ENCODE measurements around the gene PAQR7. TPM values are rescaled to one million over a fixed set of nuclear protein-coding genes. Genes with fewer than 3 reads are reported as not detected.
A peak's percentile ranks its signal among the peaks of the same experiment; 100 is the strongest.

The PAQR7 gene
- total RNA-seq, 1 experiment from 2014 or later: 6.7 TPM

DNA sequence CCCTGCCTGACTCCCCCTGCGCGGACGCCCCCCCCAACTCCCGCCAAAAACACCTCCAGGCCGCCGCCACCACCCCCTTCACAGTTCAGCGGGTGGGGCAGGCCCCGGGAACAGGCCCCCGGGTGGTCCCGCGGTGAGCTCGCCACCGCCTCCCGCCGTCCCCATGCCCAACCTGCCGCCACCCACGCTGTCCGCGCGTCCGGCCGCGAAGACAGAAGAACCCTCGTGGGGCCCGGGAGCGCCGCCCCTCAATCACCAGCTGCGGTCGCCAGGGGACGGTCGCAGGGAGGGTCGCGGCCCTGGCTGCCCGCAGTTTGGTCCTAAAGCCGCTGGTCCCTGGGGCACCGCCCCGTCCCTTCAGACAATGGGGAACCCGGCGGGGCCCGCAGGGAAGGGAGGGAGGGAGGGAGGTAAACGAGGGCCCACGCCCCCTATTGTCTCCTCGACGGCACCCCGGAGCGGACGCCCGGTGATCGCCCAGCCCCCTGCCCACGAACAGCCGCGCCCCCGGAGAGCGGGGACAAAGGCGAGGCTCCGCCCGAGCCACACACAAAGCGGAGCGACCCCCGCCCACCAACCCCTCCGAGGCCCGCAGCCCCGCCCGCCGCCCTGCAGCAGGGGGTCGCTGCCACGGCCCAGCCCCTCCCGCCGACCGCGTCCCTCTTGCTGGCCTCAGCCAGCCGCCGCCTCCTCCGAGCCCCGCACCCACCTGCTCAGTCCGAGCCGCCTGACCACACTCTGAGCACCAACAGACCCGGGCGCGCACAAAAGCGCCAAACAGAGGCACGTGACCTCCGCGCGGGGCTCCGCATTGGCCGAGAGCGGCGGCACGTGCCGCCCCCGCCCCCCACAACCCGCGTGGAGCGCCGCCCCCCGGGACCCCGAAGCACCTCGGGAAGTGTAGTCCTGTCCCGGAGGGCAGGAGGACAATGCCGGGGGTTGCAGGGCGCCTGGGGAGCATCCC is 30.5 kb upstream of the PAQR7 start, which contains the start of gene STMN1 (continued):
- TF ChIP-seq CDX4 (CRISPR knock-in tag; IDR thresholded peaks at IDR 0.05; ENCODE audit: borderline replicate concordance): peak; percentile 66; the same call in 1 of the 2 replicates
- no peak for TF ChIP-seq OVOL2 (CRISPR knock-in tag; IDR thresholded peaks at IDR 0.05; ENCODE audit: borderline replicate concordance)
- TF ChIP-seq NFE2L1 (CRISPR knock-in tag; IDR thresholded peaks at IDR 0.05): no peak; the same call in 1 of the 2 replicates
- TF ChIP-seq, protein P1, sequence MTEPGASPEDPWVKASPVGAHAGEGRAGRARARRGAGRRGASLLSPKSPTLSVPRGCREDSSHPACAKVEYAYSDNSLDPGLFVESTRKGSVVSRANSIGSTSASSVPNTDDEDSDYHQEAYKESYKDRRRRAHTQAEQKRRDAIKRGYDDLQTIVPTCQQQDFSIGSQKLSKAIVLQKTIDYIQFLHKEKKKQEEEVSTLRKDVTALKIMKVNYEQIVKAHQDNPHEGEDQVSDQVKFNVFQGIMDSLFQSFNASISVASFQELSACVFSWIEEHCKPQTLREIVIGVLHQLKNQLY (CRISPR knock-in tag; IDR thresholded peaks at IDR 0.05): no peak
- TF ChIP-seq ZNF512 (CRISPR knock-in tag; IDR thresholded peaks at IDR 0.05; ENCODE audit: borderline replicate concordance): no peak
- TF ChIP-seq PREB (CRISPR knock-in tag; IDR thresholded peaks at IDR 0.05; ENCODE audit: borderline replicate concordance): no peak
- no peak for TF ChIP-seq RORB (CRISPR knock-in tag; IDR thresholded peaks at IDR 0.05)
- no peak for TF ChIP-seq JUN (CRISPR knock-in tag; IDR thresholded peaks at IDR 0.05)
- no peak for TF ChIP-seq SOX15 (CRISPR knock-in tag; IDR thresholded peaks at IDR 0.05)
- TF ChIP-seq ETV6 (CRISPR knock-in tag; IDR thresholded peaks at IDR 0.05): no peak; the same call in 1 of the 2 replicates
- TF ChIP-seq ZNF317 (CRISPR knock-in tag; IDR thresholded peaks at IDR 0.05; ENCODE audit: borderline replicate concordance, low read depth): no peak
- no peak for TF ChIP-seq ATF2 (CRISPR knock-in tag; IDR thresholded peaks at IDR 0.05; ENCODE audit: borderline replicate concordance, low read depth)
- 0 out of 2 replicates have a peak, but pooled peaks have one; percentile 67 for TF ChIP-seq EMX1 (CRISPR knock-in tag; IDR thresholded peaks at IDR 0.05)
- TF ChIP-seq ZNF281 (CRISPR knock-in tag; IDR thresholded peaks at IDR 0.05): 0 out of 2 replicates have a peak, but pooled peaks have one; percentile 41
- no peak for TF ChIP-seq HMGA2 (CRISPR knock-in tag; IDR thresholded peaks at IDR 0.05)
- TF ChIP-seq ZNF416 (CRISPR knock-in tag; IDR thresholded peaks at IDR 0.05): no peak
- TF ChIP-seq STAT6 (CRISPR knock-in tag; conservative IDR thresholded peaks at IDR 0.05; ENCODE audit: low read depth): no peak
- no peak; the same call in 1 of the 2 replicates for TF ChIP-seq ESRRA (CRISPR knock-in tag; IDR thresholded peaks at IDR 0.05; ENCODE audit: borderline replicate concordance)
- no peak for TF ChIP-seq MXD4 (CRISPR knock-in tag; IDR thresholded peaks at IDR 0.05; ENCODE audit: borderline replicate concordance)
- no peak for TF ChIP-seq NR3C1 (CRISPR knock-in tag; conservative IDR thresholded peaks at IDR 0.05; ENCODE audit: low read depth)
- TF ChIP-seq SP1 (CRISPR knock-in tag; conservative IDR thresholded peaks at IDR 0.05): peak; percentile 91
- TF ChIP-seq, protein P2, sequence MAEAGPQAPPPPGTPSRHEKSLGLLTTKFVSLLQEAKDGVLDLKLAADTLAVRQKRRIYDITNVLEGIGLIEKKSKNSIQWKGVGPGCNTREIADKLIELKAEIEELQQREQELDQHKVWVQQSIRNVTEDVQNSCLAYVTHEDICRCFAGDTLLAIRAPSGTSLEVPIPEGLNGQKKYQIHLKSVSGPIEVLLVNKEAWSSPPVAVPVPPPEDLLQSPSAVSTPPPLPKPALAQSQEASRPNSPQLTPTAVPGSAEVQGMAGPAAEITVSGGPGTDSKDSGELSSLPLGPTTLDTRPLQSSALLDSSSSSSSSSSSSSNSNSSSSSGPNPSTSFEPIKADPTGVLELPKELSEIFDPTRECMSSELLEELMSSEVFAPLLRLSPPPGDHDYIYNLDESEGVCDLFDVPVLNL (CRISPR knock-in tag; IDR thresholded peaks at IDR 0.05; ENCODE audit: borderline replicate concordance, low read depth): no peak
- TF ChIP-seq TEAD4 (CRISPR knock-in tag; IDR thresholded peaks at IDR 0.05): no peak

Data from WTC11 (cell line).